ENCODE results near the gene GCKR.

DNA sequence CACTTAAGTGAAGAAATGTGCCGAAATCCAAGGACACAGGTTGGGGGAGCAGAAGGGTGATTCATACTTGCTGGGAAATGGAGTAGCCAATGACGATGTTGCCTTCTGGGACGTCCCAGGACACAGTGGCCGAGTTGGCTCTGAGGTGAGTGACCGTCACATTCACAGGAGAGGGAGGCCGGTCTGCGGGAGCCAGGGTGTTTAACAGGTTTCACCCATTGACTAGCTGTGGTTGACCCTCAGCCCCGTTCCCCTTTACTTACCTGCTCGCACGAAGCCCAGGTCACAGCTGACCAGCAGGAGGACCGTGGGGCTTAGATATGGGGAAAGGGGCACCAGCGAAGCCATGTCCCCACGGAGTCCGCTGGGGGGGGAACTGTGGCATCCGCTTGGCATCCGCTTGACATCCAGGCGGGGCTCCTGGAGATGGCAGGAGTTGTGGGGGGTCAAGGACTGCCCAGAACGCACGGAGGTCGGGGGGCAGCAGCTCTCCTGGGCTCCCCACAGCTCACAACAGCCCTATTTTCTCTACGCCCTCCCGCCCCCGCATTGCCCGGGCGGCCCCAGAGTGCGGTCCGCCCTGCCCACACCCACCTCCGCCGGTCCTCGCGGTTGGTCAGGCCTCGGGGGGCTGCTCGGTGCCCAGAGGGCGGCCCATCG lies 2.2 kb upstream of the GCKR start:
- TF ChIP-seq, protein P1, sequence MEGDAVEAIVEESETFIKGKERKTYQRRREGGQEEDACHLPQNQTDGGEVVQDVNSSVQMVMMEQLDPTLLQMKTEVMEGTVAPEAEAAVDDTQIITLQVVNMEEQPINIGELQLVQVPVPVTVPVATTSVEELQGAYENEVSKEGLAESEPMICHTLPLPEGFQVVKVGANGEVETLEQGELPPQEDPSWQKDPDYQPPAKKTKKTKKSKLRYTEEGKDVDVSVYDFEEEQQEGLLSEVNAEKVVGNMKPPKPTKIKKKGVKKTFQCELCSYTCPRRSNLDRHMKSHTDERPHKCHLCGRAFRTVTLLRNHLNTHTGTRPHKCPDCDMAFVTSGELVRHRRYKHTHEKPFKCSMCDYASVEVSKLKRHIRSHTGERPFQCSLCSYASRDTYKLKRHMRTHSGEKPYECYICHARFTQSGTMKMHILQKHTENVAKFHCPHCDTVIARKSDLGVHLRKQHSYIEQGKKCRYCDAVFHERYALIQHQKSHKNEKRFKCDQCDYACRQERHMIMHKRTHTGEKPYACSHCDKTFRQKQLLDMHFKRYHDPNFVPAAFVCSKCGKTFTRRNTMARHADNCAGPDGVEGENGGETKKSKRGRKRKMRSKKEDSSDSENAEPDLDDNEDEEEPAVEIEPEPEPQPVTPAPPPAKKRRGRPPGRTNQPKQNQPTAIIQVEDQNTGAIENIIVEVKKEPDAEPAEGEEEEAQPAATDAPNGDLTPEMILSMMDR (IDR thresholded peaks at IDR 0.05): no peak
- no peak for TF ChIP-seq POLR2A (IDR thresholded peaks at IDR 0.05)
